ENCODE data around the gene HCN4. TPM values are rescaled to one million over a fixed set of nuclear protein-coding genes. Genes with fewer than 3 reads are reported as not detected.
"Not testable (repeated sequence)": the region's sequence is repeated elsewhere in the genome, so short reads cannot be mapped to it uniquely, and the experiment has no call there.

Gene HCN4
- total RNA-seq: not detected

- DNase-seq (no peak), ATAC-seq (no peak)
- Mint-ChIP-seq H3K4me1 (no peaks in the 10 kb centered on the region), H3K27me3 (peaks cover 47% of the 10 kb centered on the region), H3K36me3 (ENCODE audit: low read depth) (no peaks in the 10 kb centered on the region), H3K9me3 (ENCODE audit: low read depth) (no peaks in the 10 kb centered on the region), H3K4me3 (no peak within 1 kb of the TSS), H3K27ac (no peak within 1 kb of the TSS)
- CTCF ChIA-PET: interaction anchor here (0.6 kb wide), 1 partner anchor 929 kb away, joined by 3 read pairs; no protein-coding TSS in a partner anchor
- intact Hi-C loops (cut with DNase I, micrococcal nuclease): no loop called here
- POLR2A ChIA-PET: no interaction called here
Measured at GRCh38 chr15:73368301-73369136, at the start of gene HCN4. Gene HCN4 (minus strand): TSS chr15:73368958. CDS start chr15:73368270, 688 bp downstream.

DNA sequence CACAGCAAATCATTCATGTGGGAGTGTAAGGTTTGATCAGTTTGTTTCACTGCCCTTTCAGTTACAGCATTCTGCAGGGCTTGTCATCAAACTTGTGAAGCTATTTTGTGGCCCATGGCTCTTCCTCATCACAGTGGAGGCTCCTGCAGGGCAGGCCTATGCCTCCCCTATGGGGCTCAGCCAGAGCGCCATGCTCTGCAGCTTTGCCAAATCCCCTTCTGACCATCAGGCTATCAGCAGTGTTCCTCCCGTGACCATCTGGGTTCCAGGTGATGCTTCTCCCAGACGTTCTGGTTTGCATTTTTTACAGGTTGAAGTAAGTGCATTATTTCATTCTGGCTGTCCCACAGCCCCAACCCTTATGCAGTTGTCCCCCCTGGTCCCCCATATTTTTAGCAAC lies 46.1 kb upstream of the HCN4 start:
- H3K4me3 Mint-ChIP-seq: no peak overlapping the region
- CTCF ChIA-PET: interaction anchor here (0.5 to 1.0 kb wide), 3 partner anchors 81 to 284 kb away, joined by 3 to 4 read pairs (median 3); no protein-coding TSS in a partner anchor
- H3K4me1 Mint-ChIP-seq: no peaks in the 10 kb centered on the region

DNA sequence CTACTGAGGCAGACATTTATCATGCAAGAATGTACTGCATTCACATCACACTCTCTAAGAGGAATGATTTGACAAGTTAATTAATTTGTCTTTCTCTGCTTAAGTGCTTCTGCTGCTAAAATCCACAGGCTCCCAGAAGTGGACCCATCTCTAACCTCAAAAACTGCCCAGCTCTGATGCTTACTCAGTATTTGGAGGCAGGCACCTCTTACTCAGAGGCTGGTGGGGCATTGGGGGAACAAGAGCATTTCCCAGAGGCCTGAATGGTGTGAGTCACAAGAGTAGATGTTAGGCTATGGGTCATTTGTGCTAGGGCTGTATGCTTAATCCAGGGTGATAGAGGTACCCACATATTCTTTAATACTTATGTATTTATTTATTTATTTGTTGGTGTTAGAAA lies 34.4 kb upstream of the HCN4 start:
- H3K4me3 Mint-ChIP-seq: no peak overlapping the region

More for the DNA sequence above, 46.1 kb upstream of the HCN4 start:
- no peak for DNase-seq
- Mint-ChIP-seq H3K27ac (no peak overlapping the region), H3K27me3 (peaks cover 8% of the 10 kb centered on the region), H3K36me3 (ENCODE audit: low read depth) (no peaks in the 10 kb centered on the region), H3K9me3 (ENCODE audit: low read depth) (no peaks in the 10 kb centered on the region)
- intact Hi-C loops (cut with DNase I, micrococcal nuclease): no loop called here
- no peak for ATAC-seq
- POLR2A ChIA-PET: no interaction called here

GRCh38 chr15:73400222-73400621 lies 31.5 kb upstream of the HCN4 start:
- ATAC-seq, POLR2A ChIA-PET: not testable (repeated sequence)

More for the DNA sequence above, 34.4 kb upstream of the HCN4 start:
- Mint-ChIP-seq H3K36me3 (ENCODE audit: low read depth) (no peaks in the 10 kb centered on the region), H3K27ac (no peak overlapping the region), H3K27me3 (peaks cover 9% of the 10 kb centered on the region), H3K4me1 (no peaks in the 10 kb centered on the region), H3K9me3 (ENCODE audit: low read depth) (no peaks in the 10 kb centered on the region)
- ChIA-PET CTCF (no interaction called here), POLR2A (no interaction called here)
- DNase-seq (no peak), ATAC-seq (no peak)
- intact Hi-C loops (cut with DNase I, micrococcal nuclease): no loop called here

DNA sequence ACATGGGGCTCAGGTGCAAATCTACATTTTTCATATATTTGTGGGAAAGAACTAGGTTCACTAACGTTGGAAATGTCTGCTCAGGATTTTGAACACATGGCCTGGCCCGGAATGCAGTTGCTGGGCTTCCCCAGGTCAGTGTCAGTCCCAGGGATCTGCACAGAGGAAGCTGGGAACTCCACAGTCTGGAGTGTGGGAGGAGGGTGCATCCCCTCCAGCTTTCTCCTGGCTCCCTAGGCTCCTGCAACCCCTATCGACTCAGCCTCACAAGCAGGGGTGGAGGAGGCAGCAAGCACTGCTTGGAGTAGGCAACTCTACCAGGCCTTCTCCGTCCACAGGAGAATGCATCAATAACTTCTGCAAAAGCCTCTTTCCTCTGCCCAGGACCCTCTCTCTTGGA lies 30.1 kb upstream of the HCN4 start:
- ChIA-PET POLR2A (no interaction called here), CTCF (no interaction called here)
- no peak overlapping the region for H3K4me3 Mint-ChIP-seq
- ATAC-seq: no peak
- H3K36me3 Mint-ChIP-seq (ENCODE audit: low read depth): no peaks in the 10 kb centered on the region
- H3K27ac Mint-ChIP-seq: no peak overlapping the region
- intact Hi-C loops (cut with DNase I, micrococcal nuclease): no loop called here
- no peaks in the 10 kb centered on the region for H3K9me3 Mint-ChIP-seq (ENCODE audit: low read depth)
- peaks cover 7% of the 10 kb centered on the region for H3K27me3 Mint-ChIP-seq
- H3K4me1 Mint-ChIP-seq: no peaks in the 10 kb centered on the region
- DNase-seq: no peak

More at GRCh38 chr15:73400222-73400621, 31.5 kb upstream of the HCN4 start:
- H3K4me1 Mint-ChIP-seq; H3K27ac Mint-ChIP-seq; DNase-seq; H3K9me3 Mint-ChIP-seq (ENCODE audit: low read depth); intact Hi-C loops (cut with DNase I, micrococcal nuclease); H3K4me3 Mint-ChIP-seq; H3K27me3 Mint-ChIP-seq; CTCF ChIA-PET; H3K36me3 Mint-ChIP-seq (ENCODE audit: low read depth): not testable (repeated sequence)

DNA sequence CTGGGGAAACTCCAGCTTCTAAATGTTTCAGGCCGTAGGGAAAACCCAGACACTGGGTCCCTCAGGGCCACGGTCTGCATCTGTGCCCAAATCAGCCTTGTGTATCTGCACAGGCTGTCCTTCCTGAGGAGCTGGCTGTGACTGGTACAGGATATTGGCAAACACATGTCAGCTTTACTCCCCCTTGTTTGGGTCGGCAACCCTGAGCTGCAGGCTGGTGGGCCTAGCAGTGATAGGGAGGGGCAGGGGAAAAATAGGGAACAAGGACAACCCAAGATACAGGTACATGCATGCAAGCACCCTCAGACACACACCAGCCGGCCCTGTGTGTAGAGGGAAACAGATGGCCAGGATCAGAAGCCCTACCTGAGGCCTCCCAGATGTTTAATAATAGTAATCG lies 28.7 kb upstream of the HCN4 start:
- Mint-ChIP-seq H3K27ac (no peak overlapping the region), H3K4me3 (no peak overlapping the region), H3K4me1 (no peaks in the 10 kb centered on the region), H3K27me3 (peaks cover 10% of the 10 kb centered on the region), H3K9me3 (ENCODE audit: low read depth) (no peaks in the 10 kb centered on the region), H3K36me3 (ENCODE audit: low read depth) (no peaks in the 10 kb centered on the region)
- intact Hi-C loops (cut with DNase I, micrococcal nuclease): no loop called here
- CTCF ChIA-PET: no interaction called here
- POLR2A ChIA-PET: no interaction called here
- DNase-seq (no peak), ATAC-seq (no peak)

DNA sequence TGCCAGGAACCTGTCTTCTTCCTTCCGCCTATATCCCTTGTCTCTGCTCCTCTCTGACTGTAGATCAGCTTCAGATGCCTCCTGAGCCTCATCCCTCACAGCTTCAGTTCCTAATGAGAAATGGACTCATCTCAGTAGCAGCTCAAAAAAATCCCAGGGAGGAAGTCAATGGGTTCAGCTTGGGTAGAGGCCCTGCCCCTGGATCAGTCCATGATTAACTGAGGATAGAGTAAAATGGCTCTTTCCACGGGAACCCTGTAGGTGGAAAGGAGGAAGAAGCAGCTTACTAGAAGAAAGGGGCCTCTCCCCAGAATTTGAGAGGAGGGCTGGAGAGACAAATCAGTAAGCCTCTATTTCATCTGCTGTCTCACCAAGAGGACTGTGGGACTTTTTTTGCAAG lies 26.9 kb upstream of the HCN4 start:
- DNase-seq: no peak
- H3K4me1 Mint-ChIP-seq: no peaks in the 10 kb centered on the region
- no peak for ATAC-seq
- ChIA-PET POLR2A (no interaction called here), CTCF (interaction anchor here (0.7 kb wide), 1 partner anchor 235 kb away, joined by 4 read pairs; no protein-coding TSS in a partner anchor)
- no peaks in the 10 kb centered on the region for H3K36me3 Mint-ChIP-seq (ENCODE audit: low read depth)
- H3K9me3 Mint-ChIP-seq (ENCODE audit: low read depth): no peaks in the 10 kb centered on the region
- H3K4me3 Mint-ChIP-seq: no peak overlapping the region
- intact Hi-C loops (cut with DNase I, micrococcal nuclease): no loop called here
- H3K27ac Mint-ChIP-seq: no peak overlapping the region
- peaks cover 10% of the 10 kb centered on the region for H3K27me3 Mint-ChIP-seq

DNA sequence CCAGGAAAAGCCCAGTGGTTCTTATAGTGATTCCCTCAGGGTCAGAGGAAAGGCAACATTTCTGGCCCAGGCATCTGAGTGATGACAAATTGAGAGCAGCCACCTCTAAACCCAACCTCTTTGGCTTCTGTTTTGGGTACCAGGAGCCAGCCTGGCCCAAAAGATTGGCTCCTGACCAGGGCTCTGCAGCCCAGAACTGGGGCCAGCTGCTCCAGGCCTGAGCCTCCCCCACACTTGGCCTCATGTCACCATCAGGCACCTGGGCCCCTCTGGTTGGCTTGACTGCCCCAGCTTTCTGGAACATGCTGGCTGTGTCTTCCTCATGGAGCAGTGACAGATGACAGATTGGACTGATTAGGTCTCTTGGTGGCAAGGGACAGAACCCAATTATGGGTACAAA lies 26.0 kb upstream of the HCN4 start:
- H3K4me1 Mint-ChIP-seq: no peaks in the 10 kb centered on the region
- no peak overlapping the region for H3K27ac Mint-ChIP-seq
- H3K27me3 Mint-ChIP-seq: peaks cover 10% of the 10 kb centered on the region
- H3K36me3 Mint-ChIP-seq (ENCODE audit: low read depth): no peaks in the 10 kb centered on the region
- CTCF ChIA-PET: interaction anchor here (0.6 kb wide), 1 partner anchor 263 kb away, joined by 3 read pairs; no protein-coding TSS in a partner anchor
- POLR2A ChIA-PET: no interaction called here
- DNase-seq (no peak), ATAC-seq (no peak)
- H3K4me3 Mint-ChIP-seq: no peak overlapping the region
- H3K9me3 Mint-ChIP-seq (ENCODE audit: low read depth): no peaks in the 10 kb centered on the region
- intact Hi-C loops (cut with DNase I, micrococcal nuclease): no loop called here

GRCh38 chr15:73393336-73393735 lies 24.6 kb upstream of the HCN4 start:
- ChIA-PET CTCF (no interaction called here), POLR2A (no interaction called here)
- H3K4me1 Mint-ChIP-seq: no peaks in the 10 kb centered on the region
- peaks cover 8% of the 10 kb centered on the region for H3K27me3 Mint-ChIP-seq
- no peaks in the 10 kb centered on the region for H3K36me3 Mint-ChIP-seq (ENCODE audit: low read depth)
- no peak for DNase-seq
- no peak for ATAC-seq
- no peak overlapping the region for H3K27ac Mint-ChIP-seq
- intact Hi-C loops (cut with DNase I, micrococcal nuclease): no loop called here
- H3K4me3 Mint-ChIP-seq: no peak overlapping the region
- H3K9me3 Mint-ChIP-seq (ENCODE audit: low read depth): no peaks in the 10 kb centered on the region

GRCh38 chr15:73392025-73392424 lies 23.3 kb upstream of the HCN4 start:
- CTCF ChIA-PET: no interaction called here
- no peaks in the 10 kb centered on the region for H3K36me3 Mint-ChIP-seq (ENCODE audit: low read depth)
- intact Hi-C loops (cut with DNase I, micrococcal nuclease): no loop called here
- H3K4me1 Mint-ChIP-seq: no peaks in the 10 kb centered on the region
- ATAC-seq (no peak), DNase-seq (no peak)
- H3K4me3 Mint-ChIP-seq: no peak overlapping the region
- H3K9me3 Mint-ChIP-seq (ENCODE audit: low read depth): no peaks in the 10 kb centered on the region
- POLR2A ChIA-PET: no interaction called here
- H3K27me3 Mint-ChIP-seq: peaks cover 10% of the 10 kb centered on the region
- no peak overlapping the region for H3K27ac Mint-ChIP-seq

- ATAC-seq: no peak
- DNase-seq: no peak
- Mint-ChIP-seq H3K4me3 (no peak overlapping the region), H3K27me3 (peaks cover 10% of the 10 kb centered on the region), H3K27ac (no peak overlapping the region), H3K36me3 (ENCODE audit: low read depth) (no peaks in the 10 kb centered on the region), H3K4me1 (no peaks in the 10 kb centered on the region), H3K9me3 (ENCODE audit: low read depth) (no peaks in the 10 kb centered on the region)
- ChIA-PET POLR2A (no interaction called here), CTCF (no interaction called here)
- intact Hi-C loops (cut with DNase I, micrococcal nuclease): no loop called here
Measured at GRCh38 chr15:73391128-73391872, 22.5 kb upstream of the HCN4 start.

Measured in activated CD4-positive, alpha-beta T cell treated with anti-CD3 and anti-CD28 coated beads for 36 hours (primary cell).